ENCODE measurements around the gene PLA2G4D.

PLA2G4D gene

GRCh38 chr15:42134617-42135245 is 40.4 kb upstream of the PLA2G4D start:
- H3K27ac ChIP-seq (ENCODE audit: low read depth, low read length) = no peak overlapping the region
- H3K36me3 ChIP-seq (ENCODE audit: insufficient read depth, low read length) = no peaks in the 10 kb centered on the region
- H3K9ac ChIP-seq (ENCODE audit: low read length) = no peak overlapping the region
- H3K4me3 ChIP-seq (ENCODE audit: low read depth in 1 of 2, low read length in 2 of 2) = no peak overlapping the region
- no peaks in the 10 kb centered on the region for H3K27me3 ChIP-seq (ENCODE audit: control insufficient read depth in 1 of 2, insufficient read depth in 2 of 2, low read length in 2 of 2)
- H3K4me1 ChIP-seq (ENCODE audit: insufficient read depth, low read length) = no peaks in the 10 kb centered on the region
- no peaks in the 10 kb centered on the region for H3K9me3 ChIP-seq (ENCODE audit: low read length)

- Histone ChIP-seq H3K4me3 (ENCODE audit: low read depth in 1 of 2, low read length in 2 of 2) (no peak overlapping the region), H3K36me3 (ENCODE audit: insufficient read depth, low read length) (no peaks in the 10 kb centered on the region), H3K4me1 (ENCODE audit: insufficient read depth, low read length) (no peaks in the 10 kb centered on the region), H3K9ac (ENCODE audit: low read length) (no peak overlapping the region), H3K27ac (ENCODE audit: low read depth, low read length) (no peak overlapping the region), H3K27me3 (ENCODE audit: control insufficient read depth in 1 of 2, insufficient read depth in 2 of 2, low read length in 2 of 2) (no peaks in the 10 kb centered on the region), H3K9me3 (ENCODE audit: low read length) (no peaks in the 10 kb centered on the region)
Measured at GRCh38 chr15:42133886-42134502, 39.6 kb upstream of the PLA2G4D start.

GRCh38 chr15:42133356-42133755 is 39.0 kb upstream of the PLA2G4D start:
- H3K36me3 ChIP-seq (ENCODE audit: insufficient read depth, low read length) = no peaks in the 10 kb centered on the region
- no peak overlapping the region for H3K9ac ChIP-seq (ENCODE audit: low read length)
- no peak overlapping the region for H3K27ac ChIP-seq (ENCODE audit: low read depth, low read length)
- H3K9me3 ChIP-seq (ENCODE audit: low read length) = no peaks in the 10 kb centered on the region
- no peaks in the 10 kb centered on the region for H3K4me1 ChIP-seq (ENCODE audit: insufficient read depth, low read length)
- no peaks in the 10 kb centered on the region for H3K27me3 ChIP-seq (ENCODE audit: control insufficient read depth in 1 of 2, insufficient read depth in 2 of 2, low read length in 2 of 2)
- no peak overlapping the region for H3K4me3 ChIP-seq (ENCODE audit: low read depth in 1 of 2, low read length in 2 of 2)

GRCh38 chr15:42131826-42132806 is 37.8 kb upstream of the PLA2G4D start:
- Histone ChIP-seq H3K27ac (ENCODE audit: low read depth, low read length) (no peak overlapping the region), H3K36me3 (ENCODE audit: insufficient read depth, low read length) (no peaks in the 10 kb centered on the region), H3K4me1 (ENCODE audit: insufficient read depth, low read length) (no peaks in the 10 kb centered on the region), H3K9ac (ENCODE audit: low read length) (no peak overlapping the region), H3K9me3 (ENCODE audit: low read length) (no peaks in the 10 kb centered on the region), H3K4me3 (ENCODE audit: low read depth in 1 of 2, low read length in 2 of 2) (no peak overlapping the region), H3K27me3 (ENCODE audit: control insufficient read depth in 1 of 2, insufficient read depth in 2 of 2, low read length in 2 of 2) (no peaks in the 10 kb centered on the region)

- H3K9ac ChIP-seq (ENCODE audit: low read length) = no peak overlapping the region
- no peaks in the 10 kb centered on the region for H3K27me3 ChIP-seq (ENCODE audit: control insufficient read depth in 1 of 2, insufficient read depth in 2 of 2, low read length in 2 of 2)
- no peaks in the 10 kb centered on the region for H3K36me3 ChIP-seq (ENCODE audit: insufficient read depth, low read length)
- no peak overlapping the region for H3K27ac ChIP-seq (ENCODE audit: low read depth, low read length)
- no peaks in the 10 kb centered on the region for H3K4me1 ChIP-seq (ENCODE audit: insufficient read depth, low read length)
- no peak overlapping the region for H3K4me3 ChIP-seq (ENCODE audit: low read depth in 1 of 2, low read length in 2 of 2)
- no peaks in the 10 kb centered on the region for H3K9me3 ChIP-seq (ENCODE audit: low read length)
Measured at GRCh38 chr15:42131006-42131405, 36.6 kb upstream of the PLA2G4D start.

GRCh38 chr15:42130246-42130986 is 36.1 kb upstream of the PLA2G4D start:
- H3K9me3 ChIP-seq (ENCODE audit: low read length) = no peaks in the 10 kb centered on the region
- no peaks in the 10 kb centered on the region for H3K4me1 ChIP-seq (ENCODE audit: insufficient read depth, low read length)
- H3K27me3 ChIP-seq (ENCODE audit: control insufficient read depth in 1 of 2, insufficient read depth in 2 of 2, low read length in 2 of 2) = no peaks in the 10 kb centered on the region
- no peaks in the 10 kb centered on the region for H3K36me3 ChIP-seq (ENCODE audit: insufficient read depth, low read length)
- H3K9ac ChIP-seq (ENCODE audit: low read length) = no peak overlapping the region
- H3K4me3 ChIP-seq (ENCODE audit: low read depth in 1 of 2, low read length in 2 of 2) = no peak overlapping the region
- no peak overlapping the region for H3K27ac ChIP-seq (ENCODE audit: low read depth, low read length)

- Histone ChIP-seq H3K9ac (ENCODE audit: low read length) (no peak overlapping the region), H3K36me3 (ENCODE audit: insufficient read depth, low read length) (no peaks in the 10 kb centered on the region), H3K4me1 (ENCODE audit: insufficient read depth, low read length) (no peaks in the 10 kb centered on the region), H3K9me3 (ENCODE audit: low read length) (no peaks in the 10 kb centered on the region), H3K27ac (ENCODE audit: low read depth, low read length) (no peak overlapping the region), H3K27me3 (ENCODE audit: control insufficient read depth in 1 of 2, insufficient read depth in 2 of 2, low read length in 2 of 2) (no peaks in the 10 kb centered on the region), H3K4me3 (ENCODE audit: low read depth in 1 of 2, low read length in 2 of 2) (no peak overlapping the region)
Measured at GRCh38 chr15:42129364-42129763, 35.0 kb upstream of the PLA2G4D start.

- no peak overlapping the region for H3K4me3 ChIP-seq (ENCODE audit: low read depth in 1 of 2, low read length in 2 of 2)
- no peaks in the 10 kb centered on the region for H3K27me3 ChIP-seq (ENCODE audit: control insufficient read depth in 1 of 2, insufficient read depth in 2 of 2, low read length in 2 of 2)
- H3K4me1 ChIP-seq (ENCODE audit: insufficient read depth, low read length) = no peaks in the 10 kb centered on the region
- no peaks in the 10 kb centered on the region for H3K36me3 ChIP-seq (ENCODE audit: insufficient read depth, low read length)
- H3K9ac ChIP-seq (ENCODE audit: low read length) = no peak overlapping the region
- no peak overlapping the region for H3K27ac ChIP-seq (ENCODE audit: low read depth, low read length)
- no peaks in the 10 kb centered on the region for H3K9me3 ChIP-seq (ENCODE audit: low read length)
Measured at GRCh38 chr15:42128476-42128875, 34.1 kb upstream of the PLA2G4D start.

GRCh38 chr15:42123546-42123945 is 29.2 kb upstream of the PLA2G4D start:
- no peaks in the 10 kb centered on the region for H3K27me3 ChIP-seq (ENCODE audit: control insufficient read depth in 1 of 2, insufficient read depth in 2 of 2, low read length in 2 of 2)
- H3K9me3 ChIP-seq (ENCODE audit: low read length) = no peaks in the 10 kb centered on the region
- no peak overlapping the region for H3K4me3 ChIP-seq (ENCODE audit: low read depth in 1 of 2, low read length in 2 of 2)
- no peak overlapping the region for H3K27ac ChIP-seq (ENCODE audit: low read depth, low read length)
- H3K9ac ChIP-seq (ENCODE audit: low read length) = no peak overlapping the region
- no peaks in the 10 kb centered on the region for H3K36me3 ChIP-seq (ENCODE audit: insufficient read depth, low read length)
- no peaks in the 10 kb centered on the region for H3K4me1 ChIP-seq (ENCODE audit: insufficient read depth, low read length)

GRCh38 chr15:42121682-42122081 is 27.3 kb upstream of the PLA2G4D start:
- H3K9ac ChIP-seq (ENCODE audit: low read length) = no peak overlapping the region
- H3K9me3 ChIP-seq (ENCODE audit: low read length) = no peaks in the 10 kb centered on the region
- no peaks in the 10 kb centered on the region for H3K4me1 ChIP-seq (ENCODE audit: insufficient read depth, low read length)
- H3K4me3 ChIP-seq (ENCODE audit: low read depth in 1 of 2, low read length in 2 of 2) = no peak overlapping the region
- H3K27me3 ChIP-seq (ENCODE audit: control insufficient read depth in 1 of 2, insufficient read depth in 2 of 2, low read length in 2 of 2) = no peaks in the 10 kb centered on the region
- H3K36me3 ChIP-seq (ENCODE audit: insufficient read depth, low read length) = no peaks in the 10 kb centered on the region
- no peak overlapping the region for H3K27ac ChIP-seq (ENCODE audit: low read depth, low read length)

- no peak overlapping the region for H3K27ac ChIP-seq (ENCODE audit: low read depth, low read length)
- no peaks in the 10 kb centered on the region for H3K27me3 ChIP-seq (ENCODE audit: control insufficient read depth in 1 of 2, insufficient read depth in 2 of 2, low read length in 2 of 2)
- no peaks in the 10 kb centered on the region for H3K4me1 ChIP-seq (ENCODE audit: insufficient read depth, low read length)
- H3K36me3 ChIP-seq (ENCODE audit: insufficient read depth, low read length) = no peaks in the 10 kb centered on the region
- no peak overlapping the region for H3K4me3 ChIP-seq (ENCODE audit: low read depth in 1 of 2, low read length in 2 of 2)
- no peak overlapping the region for H3K9ac ChIP-seq (ENCODE audit: low read length)
- no peaks in the 10 kb centered on the region for H3K9me3 ChIP-seq (ENCODE audit: low read length)
Measured at GRCh38 chr15:42121021-42121420, 26.7 kb upstream of the PLA2G4D start.

All from muscle layer of colon (tissue), 2 donors.